GM12801 (cell line): Measurements from ENCODE around the gene PDLIM3.

Experiments
- TF ChIP-seq, protein P1 (sequence below): IDR thresholded peaks from one replicate; pipeline ENCODE4 v1.5.1; 2011; ENCODE audit warnings: control low read depth; ENCODE audit not compliant: insufficient read length; ENCODE audit errors: extremely low read depth

PDLIM3 gene, protein sequence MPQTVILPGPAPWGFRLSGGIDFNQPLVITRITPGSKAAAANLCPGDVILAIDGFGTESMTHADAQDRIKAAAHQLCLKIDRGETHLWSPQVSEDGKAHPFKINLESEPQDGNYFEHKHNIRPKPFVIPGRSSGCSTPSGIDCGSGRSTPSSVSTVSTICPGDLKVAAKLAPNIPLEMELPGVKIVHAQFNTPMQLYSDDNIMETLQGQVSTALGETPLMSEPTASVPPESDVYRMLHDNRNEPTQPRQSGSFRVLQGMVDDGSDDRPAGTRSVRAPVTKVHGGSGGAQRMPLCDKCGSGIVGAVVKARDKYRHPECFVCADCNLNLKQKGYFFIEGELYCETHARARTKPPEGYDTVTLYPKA

DNA sequence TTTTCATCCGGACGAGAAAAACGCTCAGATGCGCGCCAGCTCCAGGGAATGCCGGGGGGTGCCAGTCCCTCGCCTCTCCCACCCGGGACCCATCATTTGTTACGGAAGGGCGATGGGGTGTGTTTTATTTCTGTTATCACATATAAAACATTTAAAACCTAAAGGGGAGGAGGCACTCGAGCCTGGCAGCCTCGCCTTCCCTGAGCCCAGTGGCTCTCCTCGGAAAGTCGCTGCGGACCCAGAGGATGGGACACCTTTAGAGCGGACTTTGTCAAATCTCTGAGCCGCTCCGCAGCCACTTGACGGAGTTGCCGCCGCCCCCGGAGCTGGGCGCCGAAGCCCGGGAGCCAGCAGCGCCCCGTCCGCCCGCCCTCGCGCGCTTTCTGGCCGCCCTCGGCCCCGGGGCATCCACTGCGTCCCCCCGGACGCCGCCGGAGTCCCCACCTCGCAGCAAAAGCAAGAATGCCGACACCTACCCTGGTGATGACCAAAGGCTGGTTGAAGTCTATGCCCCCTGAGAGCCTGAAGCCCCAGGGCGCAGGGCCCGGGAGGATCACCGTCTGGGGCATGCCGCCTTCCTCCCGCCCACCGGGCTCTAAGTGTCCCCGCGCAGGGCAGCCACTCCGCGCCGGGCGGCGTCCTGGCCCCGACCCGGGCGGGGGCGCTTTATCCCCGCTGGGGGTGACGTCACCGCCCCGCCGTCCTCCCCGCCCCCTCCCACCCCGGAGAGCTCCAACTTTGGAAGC lies at the start of gene PDLIM3:
Gene PDLIM3 (minus strand): TSS at position 642 of the 746 bp plus-strand sequence. CDS start 73 bp downstream, at position 569.
- TF ChIP-seq, protein P1, sequence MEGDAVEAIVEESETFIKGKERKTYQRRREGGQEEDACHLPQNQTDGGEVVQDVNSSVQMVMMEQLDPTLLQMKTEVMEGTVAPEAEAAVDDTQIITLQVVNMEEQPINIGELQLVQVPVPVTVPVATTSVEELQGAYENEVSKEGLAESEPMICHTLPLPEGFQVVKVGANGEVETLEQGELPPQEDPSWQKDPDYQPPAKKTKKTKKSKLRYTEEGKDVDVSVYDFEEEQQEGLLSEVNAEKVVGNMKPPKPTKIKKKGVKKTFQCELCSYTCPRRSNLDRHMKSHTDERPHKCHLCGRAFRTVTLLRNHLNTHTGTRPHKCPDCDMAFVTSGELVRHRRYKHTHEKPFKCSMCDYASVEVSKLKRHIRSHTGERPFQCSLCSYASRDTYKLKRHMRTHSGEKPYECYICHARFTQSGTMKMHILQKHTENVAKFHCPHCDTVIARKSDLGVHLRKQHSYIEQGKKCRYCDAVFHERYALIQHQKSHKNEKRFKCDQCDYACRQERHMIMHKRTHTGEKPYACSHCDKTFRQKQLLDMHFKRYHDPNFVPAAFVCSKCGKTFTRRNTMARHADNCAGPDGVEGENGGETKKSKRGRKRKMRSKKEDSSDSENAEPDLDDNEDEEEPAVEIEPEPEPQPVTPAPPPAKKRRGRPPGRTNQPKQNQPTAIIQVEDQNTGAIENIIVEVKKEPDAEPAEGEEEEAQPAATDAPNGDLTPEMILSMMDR: no peak

DNA sequence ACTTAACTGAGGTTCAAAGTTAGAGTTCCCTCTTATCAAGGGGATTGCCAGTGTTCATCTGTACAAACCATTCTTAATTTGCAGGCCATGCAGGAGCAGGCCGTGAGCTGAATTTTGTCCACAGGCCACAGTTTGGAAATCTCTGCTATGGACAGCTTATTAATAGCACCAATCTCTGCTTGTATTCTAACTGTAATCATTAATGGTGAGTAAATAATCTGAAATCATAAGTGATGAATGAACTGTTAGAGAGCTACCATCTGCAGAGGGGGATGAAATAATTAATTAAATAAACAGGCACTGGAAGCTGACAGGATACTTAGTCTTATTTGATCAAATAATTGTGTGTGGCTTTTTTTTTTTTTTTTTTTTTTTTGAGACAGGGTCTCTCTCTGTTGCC lies 48.5 kb upstream of the PDLIM3 start:
- TF ChIP-seq, protein P1: no peak

DNA sequence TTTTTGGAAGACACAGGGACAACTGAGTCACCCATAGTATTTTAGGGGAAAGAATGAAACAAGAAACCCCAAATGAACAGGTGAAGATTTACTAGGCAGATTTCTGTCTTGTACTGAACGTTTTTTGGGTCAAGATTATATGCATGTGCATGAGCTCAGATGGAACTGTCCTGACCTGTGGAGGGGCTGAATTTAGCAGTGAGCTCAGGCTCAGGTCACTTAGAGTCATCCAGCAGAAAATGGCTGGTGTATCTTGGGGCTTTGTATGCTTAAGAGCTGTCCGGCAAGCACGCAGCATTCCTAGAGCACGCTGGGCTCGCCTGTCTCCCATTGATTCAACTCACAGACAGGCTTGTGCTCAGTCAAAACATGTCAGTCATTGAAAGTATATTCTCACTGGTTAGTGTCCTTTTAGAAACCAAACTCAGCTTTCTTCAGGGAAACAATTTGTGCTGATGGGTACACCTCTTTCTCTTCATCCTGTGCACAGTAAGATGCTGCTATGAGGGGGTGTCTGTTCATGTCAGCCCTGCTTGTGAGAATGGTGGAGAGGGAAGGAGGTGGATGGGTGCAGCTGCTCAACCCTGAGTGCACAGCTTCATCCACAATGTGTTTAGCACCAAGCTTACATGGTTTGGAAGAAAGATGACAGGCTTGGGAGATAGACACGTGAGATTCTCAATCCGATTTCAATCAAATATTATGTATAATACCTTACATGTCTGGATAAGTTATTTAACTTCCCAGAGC lies 47.5 kb upstream of the PDLIM3 start:
- TF ChIP-seq, protein P1: no peak

DNA sequence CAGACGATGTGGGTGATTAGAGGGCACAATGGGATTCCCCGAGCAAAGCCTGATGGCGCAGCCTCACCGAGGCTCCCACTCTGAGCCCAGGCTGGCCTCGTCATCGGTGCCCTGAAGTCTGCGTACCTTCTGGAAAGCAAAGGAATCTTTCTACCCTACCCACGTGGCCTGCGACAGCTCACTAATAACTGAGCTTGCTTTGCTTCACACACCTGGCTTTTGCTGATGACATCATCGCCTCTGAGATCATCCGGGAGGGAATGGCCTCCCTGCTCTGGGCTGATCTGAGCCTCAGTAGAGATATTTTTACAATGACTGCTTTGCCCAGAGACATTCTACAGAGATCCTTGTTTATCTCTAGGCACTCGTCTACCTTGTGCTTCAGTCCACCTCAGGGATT lies 45.4 kb upstream of the PDLIM3 start:
- TF ChIP-seq, protein P1: no peak

DNA sequence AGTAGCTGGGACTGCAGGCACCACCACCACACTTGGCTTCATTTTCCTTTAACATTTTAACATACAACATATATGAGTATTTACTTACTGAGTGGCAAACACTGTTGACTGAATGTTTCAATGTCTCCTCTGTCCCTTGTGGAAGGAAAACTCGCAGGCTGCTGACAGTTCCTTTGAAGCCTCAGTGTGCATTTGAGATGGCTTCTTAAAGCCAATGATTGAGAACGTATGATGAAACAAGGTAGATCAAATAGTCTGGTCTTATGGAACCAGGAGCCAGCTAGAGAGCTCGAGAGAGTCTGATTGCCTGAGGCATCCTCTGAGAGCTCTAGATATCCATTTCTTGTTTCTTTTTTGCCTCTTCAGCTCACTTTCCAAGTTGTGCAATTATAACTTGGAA lies 43.0 kb upstream of the PDLIM3 start:
- TF ChIP-seq, protein P1: no peak

DNA sequence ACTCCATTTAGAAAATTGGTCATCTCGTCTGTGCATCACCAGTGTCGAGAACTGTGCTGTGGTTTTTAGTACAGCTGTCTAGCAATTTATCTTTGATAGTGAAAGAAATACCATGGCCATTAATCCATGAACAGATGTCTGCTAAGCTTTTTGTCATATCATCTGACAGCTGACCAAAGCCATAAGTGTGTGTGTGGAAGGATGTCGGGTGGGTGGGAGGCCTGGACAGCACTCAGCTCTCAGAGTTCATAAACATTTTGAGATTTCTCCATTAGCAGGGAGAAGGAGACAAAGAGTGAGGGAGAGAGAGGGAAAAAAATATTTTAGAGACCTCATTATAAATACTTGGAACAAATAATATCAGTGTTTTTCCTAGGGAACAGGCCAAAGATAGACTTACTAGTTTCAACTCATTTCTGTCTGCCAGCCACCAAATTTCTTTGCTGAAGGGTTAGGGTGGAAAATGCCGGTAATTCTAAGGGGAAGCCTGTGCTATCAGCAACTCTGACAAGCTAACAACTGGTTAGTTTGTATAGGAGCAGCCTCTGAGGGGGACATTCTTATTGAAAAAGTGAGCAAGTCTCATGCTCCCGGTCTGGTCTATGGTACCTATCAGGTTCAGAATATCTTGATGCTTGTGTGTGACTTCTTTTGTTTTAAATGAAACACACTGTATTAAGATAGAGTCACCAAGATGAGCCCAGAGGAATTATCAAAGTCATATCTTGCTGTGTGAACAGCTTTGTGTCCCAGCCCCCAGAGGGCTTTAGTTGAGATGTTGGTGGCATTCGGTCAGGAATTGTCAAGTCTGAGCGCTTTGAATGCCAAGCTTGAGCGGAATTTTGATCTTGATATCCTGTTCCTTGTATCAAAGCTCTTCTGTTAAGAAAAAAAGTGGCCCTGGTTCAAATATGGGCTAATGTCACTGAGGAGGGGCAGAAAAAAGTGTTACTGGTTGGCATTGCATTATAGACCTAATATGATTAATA lies 41.9 kb upstream of the PDLIM3 start:
- TF ChIP-seq, protein P1: no peak
